Prostate gland (tissue), 2 donors: ENCODE results near the gene XXYLT1.

Source experiments
- CTCF ChIP-seq, 4 experiments: fragments of 200-600 bp in 2 of 4; fragments of 450-650 bp in 2 of 4; sonication (generic) in 2 of 4; IDR thresholded peaks; 1 replicate in 3 of 4; 2 replicates in 1 of 4; pipeline ENCODE4 v1.5.1; 2016 to 2019; ENCODE audit warnings: antibody characterized with exemption in 4 of 4, mild to moderate bottlenecking in 2 of 4, moderate library complexity in 2 of 4
- POLR2A ChIP-seq: fragments of 450-650 bp; IDR thresholded peaks from one replicate; pipeline ENCODE4 v1.6.1; 2016; ENCODE audit warnings: antibody characterized with exemption, mild to moderate bottlenecking
- POLR2AphosphoS5 ChIP-seq: sonication (generic); formaldehyde crosslinking; IDR thresholded peaks from one replicate; pipeline ENCODE4 v1.6.1; 2017; ENCODE audit warnings: antibody characterized with exemption

- TF ChIP-seq CTCF (IDR thresholded peaks at IDR 0.05) (no peak), POLR2AphosphoS5 (no peak), POLR2A (no peak)
These were observed 157.2 kb downstream of the XXYLT1 start for GRCh38 chr3:195113536-195114425.
